ENCODE data around the gene MDH2.
"Not testable (repeated sequence)": the region's sequence is repeated elsewhere in the genome, so short reads cannot be mapped to it uniquely, and the experiment has no call there.

The MDH2 gene

DNA sequence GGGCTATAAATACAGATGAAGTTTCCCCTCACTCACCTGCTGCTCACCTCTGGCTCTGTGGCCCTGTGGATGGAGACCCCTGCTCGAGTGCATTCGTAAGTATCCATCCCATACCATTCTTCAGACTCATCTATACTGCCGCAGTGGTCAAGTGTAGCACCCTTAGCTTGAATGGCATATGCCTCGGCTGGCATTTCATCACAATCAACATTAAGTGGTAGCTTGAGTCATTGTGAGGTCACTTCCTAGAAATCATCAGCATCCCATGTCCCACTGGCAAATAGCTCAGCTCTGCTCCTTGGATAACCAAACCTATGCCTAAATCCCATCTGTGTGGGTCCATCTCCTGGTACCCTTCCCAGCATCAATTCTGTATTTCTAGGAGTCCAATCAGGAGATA, 38.2 kb downstream of the MDH2 start:
- Histone ChIP-seq H3K4me1 (ENCODE audit: control insufficient read depth, insufficient read depth, low read length) (no peaks in the 10 kb centered on the region), H3K36me3 (ENCODE audit: control insufficient read depth, insufficient read depth, low read length) (no peaks in the 10 kb centered on the region), H3K27ac (ENCODE audit: low read length) (no peak overlapping the region), H3K27me3 (ENCODE audit: control insufficient read depth, insufficient read depth, low read length) (no peaks in the 10 kb centered on the region), H3K4me3 (ENCODE audit: low read length) (no peak overlapping the region), H3K9me3 (ENCODE audit: control insufficient read depth, insufficient read depth, low read length) (no peaks in the 10 kb centered on the region)
- DNase-seq (ENCODE audit: low read depth, low spot score) = no peak
- no CpG with 5 or more reads among the region's 4 CpGs for WGBS (ENCODE audit: insufficient coverage, insufficient read length)

DNA sequence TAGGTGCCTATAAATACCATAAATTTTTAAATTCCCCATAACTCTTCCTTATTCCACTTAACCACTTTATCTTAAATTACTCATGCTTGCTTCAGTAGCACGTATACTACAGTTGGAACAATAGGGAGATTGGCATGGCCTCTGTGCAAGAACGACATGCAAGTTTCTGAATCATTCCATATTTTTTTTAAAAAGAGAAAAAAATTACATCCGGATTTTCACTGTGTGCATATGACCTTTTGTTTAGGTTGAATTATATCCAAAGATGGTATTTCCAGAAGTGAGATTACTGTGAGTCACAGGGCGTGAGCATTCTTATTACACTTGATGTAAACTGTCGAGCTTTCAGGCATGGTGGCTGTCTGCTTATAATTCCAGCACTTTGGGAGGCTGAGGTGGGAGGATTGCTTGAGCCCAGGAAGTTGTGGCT, 39.5 kb downstream of the MDH2 start:
- H3K9me3 ChIP-seq (ENCODE audit: control insufficient read depth, insufficient read depth, low read length); H3K4me1 ChIP-seq (ENCODE audit: control insufficient read depth, insufficient read depth, low read length); H3K27me3 ChIP-seq (ENCODE audit: control insufficient read depth, insufficient read depth, low read length); H3K36me3 ChIP-seq (ENCODE audit: control insufficient read depth, insufficient read depth, low read length); DNase-seq (ENCODE audit: low read depth, low spot score); H3K27ac ChIP-seq (ENCODE audit: low read length); H3K4me3 ChIP-seq (ENCODE audit: low read length): not testable (repeated sequence)
- no CpG with 5 or more reads among the region's 5 CpGs for WGBS (ENCODE audit: insufficient coverage, insufficient read length)

DNA sequence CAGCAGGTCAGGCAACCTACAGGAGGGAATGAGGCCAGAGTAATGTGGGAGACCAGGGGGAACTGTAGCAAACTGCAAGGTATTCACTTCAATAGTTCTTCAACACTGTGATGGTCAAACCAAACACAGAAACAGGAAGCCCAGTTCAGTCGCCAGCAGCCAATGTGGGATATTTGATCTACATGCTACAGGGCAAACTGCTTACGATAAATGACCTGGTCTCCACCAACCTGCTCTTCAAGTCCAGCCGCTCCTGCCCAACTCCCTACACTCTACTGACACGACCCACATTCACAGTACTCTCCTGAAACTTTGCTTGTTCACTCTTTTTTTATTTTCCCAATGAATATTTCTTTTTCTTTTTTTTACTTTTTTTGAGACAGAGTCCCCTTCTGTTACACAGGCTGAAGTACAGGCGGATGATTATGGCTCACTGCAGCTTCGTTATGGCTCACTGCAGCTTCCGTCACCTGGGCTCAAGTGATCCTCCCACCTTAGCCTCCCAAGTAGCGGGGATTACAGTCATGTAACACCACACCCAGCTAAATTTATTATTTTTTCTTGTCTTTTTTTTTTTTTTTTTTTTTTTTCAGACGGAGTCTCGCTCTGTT, 42.1 kb downstream of the MDH2 start:
- Histone ChIP-seq H3K4me3 (ENCODE audit: low read length) (no peak overlapping the region), H3K27ac (ENCODE audit: low read length) (no peak overlapping the region), H3K4me1 (ENCODE audit: control insufficient read depth, insufficient read depth, low read length) (no peaks in the 10 kb centered on the region), H3K27me3 (ENCODE audit: control insufficient read depth, insufficient read depth, low read length) (no peaks in the 10 kb centered on the region), H3K36me3 (ENCODE audit: control insufficient read depth, insufficient read depth, low read length) (no peaks in the 10 kb centered on the region), H3K9me3 (ENCODE audit: control insufficient read depth, insufficient read depth, low read length) (no peaks in the 10 kb centered on the region)
- no CpG with 5 or more reads among the region's 10 CpGs for WGBS (ENCODE audit: insufficient coverage, insufficient read length)
- DNase-seq (ENCODE audit: low read depth, low spot score) = no peak

DNA sequence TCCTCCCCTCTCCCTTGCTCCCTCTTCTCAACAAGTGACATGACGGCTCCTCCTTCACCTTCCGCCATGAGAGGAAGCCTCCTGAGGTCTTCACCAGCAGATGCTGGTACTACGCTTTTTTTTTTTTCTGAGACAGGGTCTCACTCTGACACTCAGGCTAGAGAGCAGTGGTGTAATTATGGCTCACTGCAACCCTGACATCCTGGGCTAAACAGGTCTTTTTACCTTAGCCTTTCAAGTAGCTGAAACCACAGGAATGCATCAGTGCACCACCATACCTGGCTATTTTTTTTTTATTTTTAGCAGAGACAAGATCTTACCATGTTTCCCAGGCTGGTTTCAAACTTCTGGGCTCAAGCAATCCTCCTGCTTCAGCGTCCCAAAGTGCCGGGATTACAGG, 43.6 kb downstream of the MDH2 start:
- Histone ChIP-seq H3K36me3 (ENCODE audit: control insufficient read depth, insufficient read depth, low read length) (no peaks in the 10 kb centered on the region), H3K4me3 (ENCODE audit: low read length) (no peak overlapping the region), H3K9me3 (ENCODE audit: control insufficient read depth, insufficient read depth, low read length) (no peaks in the 10 kb centered on the region), H3K27me3 (ENCODE audit: control insufficient read depth, insufficient read depth, low read length) (no peaks in the 10 kb centered on the region), H3K27ac (ENCODE audit: low read length) (no peak overlapping the region), H3K4me1 (ENCODE audit: control insufficient read depth, insufficient read depth, low read length) (no peaks in the 10 kb centered on the region)
- no CpG with 5 or more reads among the region's 5 CpGs for WGBS (ENCODE audit: insufficient coverage, insufficient read length)
- no peak for DNase-seq (ENCODE audit: low read depth, low spot score)

DNA sequence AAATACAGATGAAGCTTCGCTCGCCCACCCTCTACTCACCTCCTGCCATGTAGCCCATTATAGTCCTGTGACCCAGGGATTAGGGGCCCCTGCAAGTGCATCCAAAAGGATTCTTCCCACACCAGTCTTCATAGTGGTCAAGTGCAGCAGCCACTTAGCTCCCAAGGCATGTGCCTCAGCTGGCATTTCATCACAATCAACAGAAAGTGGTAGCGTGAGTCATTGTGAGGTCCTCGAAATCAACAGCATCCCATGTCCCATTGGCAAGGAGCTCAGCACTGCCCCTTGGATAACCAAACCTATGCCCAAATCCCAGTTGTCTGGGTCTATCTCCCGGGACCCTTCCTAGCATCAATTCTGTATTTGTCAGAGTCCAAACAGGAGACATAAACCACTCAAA, 45.6 kb downstream of the MDH2 start:
- DNase-seq (ENCODE audit: low read depth, low spot score); H3K27ac ChIP-seq (ENCODE audit: low read length); H3K9me3 ChIP-seq (ENCODE audit: control insufficient read depth, insufficient read depth, low read length); H3K4me1 ChIP-seq (ENCODE audit: control insufficient read depth, insufficient read depth, low read length); H3K36me3 ChIP-seq (ENCODE audit: control insufficient read depth, insufficient read depth, low read length); H3K27me3 ChIP-seq (ENCODE audit: control insufficient read depth, insufficient read depth, low read length); H3K4me3 ChIP-seq (ENCODE audit: low read length): not testable (repeated sequence)
- no CpG with 5 or more reads among the region's 5 CpGs for WGBS (ENCODE audit: insufficient coverage, insufficient read length)

DNA sequence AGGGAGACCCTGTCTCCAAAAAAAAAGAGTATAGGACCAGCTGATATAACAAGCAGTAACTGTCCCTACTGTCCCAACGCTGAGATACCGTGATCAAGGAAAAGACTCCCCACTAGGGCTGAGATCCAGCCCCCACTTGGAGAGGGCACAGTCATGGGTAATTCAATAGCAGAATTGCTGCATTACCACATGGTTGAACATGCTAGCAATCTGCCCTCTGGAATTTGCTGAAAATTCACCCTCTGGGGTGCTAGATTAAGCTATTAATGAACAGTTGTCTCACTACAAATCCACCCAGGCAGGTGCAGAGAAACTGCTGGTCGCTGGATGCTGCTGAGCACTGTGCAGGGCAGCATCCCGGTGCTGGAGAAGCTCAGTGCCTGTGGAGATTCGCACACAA, 46.4 kb downstream of the MDH2 start:
- not testable (repeated sequence) for H3K4me3 ChIP-seq (ENCODE audit: low read length); H3K27me3 ChIP-seq (ENCODE audit: control insufficient read depth, insufficient read depth, low read length); H3K36me3 ChIP-seq (ENCODE audit: control insufficient read depth, insufficient read depth, low read length); H3K9me3 ChIP-seq (ENCODE audit: control insufficient read depth, insufficient read depth, low read length); H3K27ac ChIP-seq (ENCODE audit: low read length); H3K4me1 ChIP-seq (ENCODE audit: control insufficient read depth, insufficient read depth, low read length); DNase-seq (ENCODE audit: low read depth, low spot score)
- no CpG with 5 or more reads among the region's 5 CpGs for WGBS (ENCODE audit: insufficient coverage, insufficient read length)

DNA sequence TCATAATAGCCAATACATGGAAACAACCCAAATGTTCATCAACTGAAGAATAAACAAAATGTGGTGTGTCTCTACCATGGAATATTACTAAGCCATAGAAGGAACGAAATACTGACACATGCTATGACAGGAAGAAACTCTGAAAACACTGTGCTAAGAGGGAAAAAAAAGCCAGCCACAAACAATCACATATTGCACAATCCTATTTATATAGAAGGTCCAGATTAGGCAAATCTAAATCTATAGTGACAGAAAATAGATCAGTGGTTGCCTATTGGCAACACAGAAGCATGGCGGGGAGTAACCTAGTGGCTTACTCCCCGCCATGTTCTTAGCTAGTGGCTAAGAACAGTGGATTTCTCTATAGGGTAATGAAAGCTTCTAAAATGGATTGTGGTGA, 48.0 kb downstream of the MDH2 start:
- DNase-seq (ENCODE audit: low read depth, low spot score) = no peak
- Histone ChIP-seq H3K4me1 (ENCODE audit: control insufficient read depth, insufficient read depth, low read length) (no peaks in the 10 kb centered on the region), H3K4me3 (ENCODE audit: low read length) (no peak overlapping the region), H3K9me3 (ENCODE audit: control insufficient read depth, insufficient read depth, low read length) (no peaks in the 10 kb centered on the region), H3K27ac (ENCODE audit: low read length) (no peak overlapping the region), H3K27me3 (ENCODE audit: control insufficient read depth, insufficient read depth, low read length) (no peaks in the 10 kb centered on the region), H3K36me3 (ENCODE audit: control insufficient read depth, insufficient read depth, low read length) (no peaks in the 10 kb centered on the region)
- WGBS (ENCODE audit: insufficient coverage, insufficient read length) = no CpG with 5 or more reads among the region's 3 CpGs

DNA sequence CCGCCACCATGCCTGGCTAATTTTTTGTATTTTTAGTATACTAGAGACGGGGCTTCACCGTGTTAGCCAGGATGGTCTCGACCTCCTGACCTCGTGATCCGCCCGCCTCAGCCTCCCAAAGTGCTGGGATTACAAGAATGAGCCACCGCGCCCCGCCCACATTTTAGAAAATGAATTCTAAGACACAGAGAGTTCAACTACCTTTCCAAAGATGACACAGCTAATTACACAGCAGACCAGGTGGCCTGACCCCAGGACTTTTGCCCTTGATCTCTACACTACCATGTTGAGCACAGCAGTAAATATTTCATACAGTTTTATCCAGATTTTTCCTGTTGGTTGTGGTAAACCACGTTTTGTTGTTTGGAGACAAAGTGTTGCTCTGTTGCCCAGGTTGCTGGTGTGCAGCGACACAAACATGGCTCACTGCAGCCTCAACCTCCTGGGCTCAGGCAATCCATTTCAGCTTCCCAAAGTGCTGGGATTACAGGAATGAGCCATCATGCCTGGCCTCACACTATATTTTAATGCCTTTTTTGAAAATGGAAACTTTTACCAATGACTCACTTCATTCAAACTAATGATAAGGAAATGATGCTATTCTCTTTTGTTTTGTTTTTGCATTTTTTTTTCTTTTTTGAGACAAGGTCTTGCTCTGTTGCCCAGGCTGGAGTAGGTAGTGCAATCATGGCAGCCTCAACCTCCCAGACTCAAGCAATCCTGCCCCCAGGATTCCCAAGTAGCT, 54.0 kb downstream of the MDH2 start:
- H3K36me3 ChIP-seq (ENCODE audit: control insufficient read depth, insufficient read depth, low read length); H3K27me3 ChIP-seq (ENCODE audit: control insufficient read depth, insufficient read depth, low read length); H3K4me1 ChIP-seq (ENCODE audit: control insufficient read depth, insufficient read depth, low read length); DNase-seq (ENCODE audit: low read depth, low spot score); H3K27ac ChIP-seq (ENCODE audit: low read length); H3K9me3 ChIP-seq (ENCODE audit: control insufficient read depth, insufficient read depth, low read length); H3K4me3 ChIP-seq (ENCODE audit: low read length): not testable (repeated sequence)
- no CpG with 5 or more reads among the region's 12 CpGs for WGBS (ENCODE audit: insufficient coverage, insufficient read length)

DNA sequence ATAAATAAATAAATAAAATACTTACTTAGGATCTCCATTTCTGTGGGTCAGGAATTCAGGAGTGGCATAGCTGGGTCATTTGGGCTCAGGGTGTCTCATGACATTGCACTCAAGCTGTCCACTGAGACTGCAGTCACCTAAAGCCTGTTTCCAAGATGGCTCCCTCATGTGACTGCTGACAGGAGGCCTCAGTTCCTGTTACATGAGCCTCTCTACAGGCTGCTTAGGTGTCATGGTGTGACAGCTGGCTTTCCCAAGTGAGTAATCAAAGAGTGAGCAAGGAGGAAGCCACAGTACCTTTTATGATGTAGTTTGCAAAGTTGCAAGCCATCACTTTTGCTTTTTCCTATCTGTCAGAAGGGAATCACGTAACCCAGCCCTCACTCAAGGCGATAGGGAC, 55.9 kb downstream of the MDH2 start:
- WGBS (ENCODE audit: insufficient coverage, insufficient read length) = no CpG with 5 or more reads among the region's 2 CpGs
- H3K9me3 ChIP-seq (ENCODE audit: control insufficient read depth, insufficient read depth, low read length); H3K27me3 ChIP-seq (ENCODE audit: control insufficient read depth, insufficient read depth, low read length); H3K27ac ChIP-seq (ENCODE audit: low read length); DNase-seq (ENCODE audit: low read depth, low spot score); H3K4me3 ChIP-seq (ENCODE audit: low read length); H3K36me3 ChIP-seq (ENCODE audit: control insufficient read depth, insufficient read depth, low read length); H3K4me1 ChIP-seq (ENCODE audit: control insufficient read depth, insufficient read depth, low read length): not testable (repeated sequence)

DNA sequence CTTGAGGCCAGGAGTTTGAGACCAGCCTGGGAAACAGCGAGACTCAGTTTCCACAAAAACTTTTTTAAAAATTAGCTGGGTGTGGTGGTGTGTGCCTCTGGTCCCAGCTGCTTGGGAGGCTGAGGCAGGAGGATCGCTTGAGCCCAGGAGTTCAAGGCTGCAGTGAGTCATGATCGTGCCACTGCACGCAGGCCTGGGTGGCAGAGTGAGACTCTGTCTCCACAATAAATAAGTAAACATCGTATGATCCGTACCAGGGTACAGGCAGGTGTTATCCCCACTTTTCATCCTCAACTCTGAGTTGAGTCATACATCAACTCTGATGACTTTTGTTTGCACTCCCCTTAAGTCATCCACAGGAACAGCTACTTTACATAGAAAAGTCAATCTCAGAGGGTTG, 58.2 kb downstream of the MDH2 start:
- H3K4me3 ChIP-seq (ENCODE audit: low read length); H3K36me3 ChIP-seq (ENCODE audit: control insufficient read depth, insufficient read depth, low read length); H3K27ac ChIP-seq (ENCODE audit: low read length); DNase-seq (ENCODE audit: low read depth, low spot score); H3K4me1 ChIP-seq (ENCODE audit: control insufficient read depth, insufficient read depth, low read length); H3K27me3 ChIP-seq (ENCODE audit: control insufficient read depth, insufficient read depth, low read length); H3K9me3 ChIP-seq (ENCODE audit: control insufficient read depth, insufficient read depth, low read length): not testable (repeated sequence)
- WGBS (ENCODE audit: insufficient coverage, insufficient read length) = no CpG with 5 or more reads among the region's 6 CpGs

DNA sequence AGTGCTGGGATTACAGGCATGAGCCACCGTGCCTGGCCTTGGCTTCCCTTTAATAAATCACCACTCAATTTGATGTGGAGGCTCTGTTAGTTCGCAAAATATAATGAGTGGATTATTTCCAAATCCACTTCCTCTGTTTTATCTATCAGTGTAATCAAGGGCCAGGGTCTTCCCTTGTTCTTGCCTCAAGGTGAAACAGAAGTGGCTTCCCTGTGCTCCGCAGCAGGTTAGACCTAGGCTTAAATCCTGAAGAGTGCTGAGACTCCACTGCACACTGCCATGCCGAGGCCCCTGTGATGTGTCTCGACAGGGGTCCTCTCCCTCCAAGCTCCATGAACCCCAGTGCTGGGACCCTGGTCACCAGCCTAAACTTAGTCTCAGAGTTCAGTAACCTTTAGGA, 59.0 kb downstream of the MDH2 start:
- H3K36me3 ChIP-seq (ENCODE audit: control insufficient read depth, insufficient read depth, low read length) = no peaks in the 10 kb centered on the region
- no peaks in the 10 kb centered on the region for H3K9me3 ChIP-seq (ENCODE audit: control insufficient read depth, insufficient read depth, low read length)
- WGBS (ENCODE audit: insufficient coverage, insufficient read length) = no CpG with 5 or more reads among the region's 5 CpGs
- no peak for DNase-seq (ENCODE audit: low read depth, low spot score)
- no peak overlapping the region for H3K4me3 ChIP-seq (ENCODE audit: low read length)
- H3K27me3 ChIP-seq (ENCODE audit: control insufficient read depth, insufficient read depth, low read length) = no peaks in the 10 kb centered on the region
- no peaks in the 10 kb centered on the region for H3K4me1 ChIP-seq (ENCODE audit: control insufficient read depth, insufficient read depth, low read length)
- no peak overlapping the region for H3K27ac ChIP-seq (ENCODE audit: low read length)

All from iPS DF 6.9 (cell line).